HG03280 (cell line): ENCODE measurements around the gene WDR27.

ENCODE experiments used
- ATAC-seq: cut with Tn5 transposase; IDR thresholded peaks from one replicate; pipeline ENCODE4 v1.9.1; 2021; ENCODE audit warnings: mild to moderate bottlenecking, moderate library complexity; ENCODE audit not compliant: unreplicated experiment

Gene WDR27

DNA sequence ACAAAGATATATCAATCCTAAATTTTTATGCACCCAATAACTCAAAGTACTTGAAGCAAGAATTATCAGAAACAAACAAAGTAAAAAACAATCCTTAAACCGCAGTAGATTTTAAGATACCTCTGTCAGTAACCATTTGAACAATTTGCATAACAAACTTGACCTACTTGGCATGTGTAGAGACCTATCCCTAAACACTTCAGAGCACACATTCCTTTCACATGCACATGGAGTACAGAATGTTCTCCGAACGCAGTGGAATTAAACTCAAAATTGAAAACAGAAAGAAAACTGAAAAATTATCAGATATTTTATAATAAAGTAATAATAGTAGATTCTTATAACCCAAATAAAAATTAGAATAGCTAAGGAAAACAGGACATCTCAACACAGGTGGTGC, 285.6 kb downstream of the WDR27 start:
- ATAC-seq, result no peak

DNA sequence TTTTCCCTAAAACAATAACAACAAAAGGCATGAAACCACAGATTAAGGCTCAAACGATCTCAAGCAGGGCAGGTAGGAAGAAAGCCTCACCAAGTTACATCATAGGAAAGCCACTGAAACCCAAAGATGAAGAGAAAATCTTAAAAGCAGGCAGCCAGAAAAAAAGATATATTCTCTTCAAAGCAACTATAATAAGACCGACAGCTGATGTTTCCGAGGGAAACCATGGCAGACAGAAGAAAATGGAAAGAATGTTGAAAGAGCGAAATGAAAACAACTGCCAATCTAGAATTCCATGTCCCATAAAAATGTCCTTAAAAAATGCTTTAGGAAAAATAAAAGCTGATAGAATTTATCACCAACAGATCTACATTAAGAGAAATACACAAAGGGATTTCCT, 286.6 kb downstream of the WDR27 start:
- no peak for ATAC-seq

- ATAC-seq, result no peak
Observed at GRCh38 chr6:169411722-169412121, 290.1 kb downstream of the WDR27 start.

DNA sequence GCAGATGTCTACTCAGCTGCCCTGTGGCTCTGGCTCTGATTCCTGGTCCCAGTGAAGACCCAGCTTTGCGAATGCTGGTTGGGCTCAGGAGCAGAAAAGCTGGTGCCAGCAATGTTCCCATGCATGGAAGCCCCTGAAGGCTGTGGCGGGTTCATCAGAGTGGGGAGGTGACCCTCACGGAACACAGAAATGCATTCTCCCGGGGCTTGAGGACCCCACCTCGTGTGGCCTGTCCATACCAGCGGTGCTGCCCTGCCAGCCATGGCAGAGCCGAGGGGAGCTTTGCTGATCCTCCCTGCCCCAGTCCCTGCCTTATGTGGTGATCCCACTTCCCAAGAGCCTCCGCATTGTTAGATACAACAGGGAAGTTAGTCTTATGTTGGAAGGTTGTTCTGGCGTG, 290.5 kb downstream of the WDR27 start:
- no peak for ATAC-seq

GRCh38 chr6:169409742-169410312, 292.0 kb downstream of the WDR27 start:
- ATAC-seq, result no peak

GRCh38 chr6:169407325-169407724, 294.5 kb downstream of the WDR27 start:
- ATAC-seq, result no peak
